HG03196 (cell line): ENCODE measurements around the gene ZDHHC7.
A peak's percentile ranks its signal among the peaks of the same experiment; 100 is the strongest.
"Not testable (repeated sequence)": the region's sequence is repeated elsewhere in the genome, so short reads cannot be mapped to it uniquely, and the experiment has no call there.

Experiments used
- ATAC-seq: cut with Tn5 transposase; IDR thresholded peaks from one replicate; pipeline ENCODE4 v1.9.1; 2021; ENCODE audit not compliant: unreplicated experiment

Gene ZDHHC7, protein sequence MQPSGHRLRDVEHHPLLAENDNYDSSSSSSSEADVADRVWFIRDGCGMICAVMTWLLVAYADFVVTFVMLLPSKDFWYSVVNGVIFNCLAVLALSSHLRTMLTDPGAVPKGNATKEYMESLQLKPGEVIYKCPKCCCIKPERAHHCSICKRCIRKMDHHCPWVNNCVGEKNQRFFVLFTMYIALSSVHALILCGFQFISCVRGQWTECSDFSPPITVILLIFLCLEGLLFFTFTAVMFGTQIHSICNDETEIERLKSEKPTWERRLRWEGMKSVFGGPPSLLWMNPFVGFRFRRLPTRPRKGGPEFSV

DNA sequence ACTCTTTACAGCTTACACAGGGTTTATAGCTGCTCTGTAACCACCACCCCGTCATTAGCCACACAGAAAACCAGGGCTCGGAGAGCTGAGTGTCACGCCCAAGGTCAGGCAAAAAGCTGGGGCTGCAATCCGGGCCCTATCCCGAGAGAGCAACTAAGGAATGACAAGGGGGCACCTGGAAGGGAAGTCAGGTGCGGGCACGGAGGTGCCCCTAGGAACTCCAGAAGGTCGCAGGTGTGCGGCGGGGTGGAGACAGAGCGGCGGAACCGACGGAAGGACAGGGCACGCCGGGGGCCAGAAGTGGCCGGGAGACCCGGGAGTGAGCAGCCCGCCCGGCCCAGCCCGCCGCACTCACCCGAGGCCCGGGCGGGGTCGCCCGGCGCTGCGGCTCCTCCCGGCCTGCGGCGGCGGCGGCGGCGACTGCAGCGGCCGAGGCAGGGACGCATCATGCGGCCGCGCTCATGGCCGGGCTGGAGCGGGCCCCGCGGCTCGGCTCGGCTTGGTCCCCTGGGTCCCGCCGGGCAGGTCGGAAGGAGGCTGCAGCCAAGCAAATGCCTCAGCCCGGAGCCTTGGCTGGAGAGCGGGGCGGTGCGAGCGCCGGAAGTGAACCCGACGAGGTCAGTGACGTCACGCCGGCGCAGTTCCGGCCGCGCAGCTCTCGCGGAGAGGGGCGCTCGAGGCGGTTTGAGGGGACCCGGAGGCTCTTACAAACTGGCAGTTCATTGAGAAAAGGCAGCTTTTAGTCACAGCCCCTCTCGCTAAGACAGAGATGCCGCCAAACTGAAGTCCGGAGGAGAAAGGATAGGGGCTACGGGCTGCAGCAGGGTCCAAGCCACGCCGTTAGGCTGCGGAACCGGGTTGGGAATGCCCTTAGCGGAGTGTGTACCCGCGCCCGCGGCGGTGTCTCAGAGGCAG lies at the start of gene ZDHHC7:
Gene ZDHHC7 (minus strand): TSS at position 605 of the 915 bp plus-strand sequence. CDS start 20,917 bp downstream, outside the sequence.
- peak; percentile 78 for ATAC-seq

DNA sequence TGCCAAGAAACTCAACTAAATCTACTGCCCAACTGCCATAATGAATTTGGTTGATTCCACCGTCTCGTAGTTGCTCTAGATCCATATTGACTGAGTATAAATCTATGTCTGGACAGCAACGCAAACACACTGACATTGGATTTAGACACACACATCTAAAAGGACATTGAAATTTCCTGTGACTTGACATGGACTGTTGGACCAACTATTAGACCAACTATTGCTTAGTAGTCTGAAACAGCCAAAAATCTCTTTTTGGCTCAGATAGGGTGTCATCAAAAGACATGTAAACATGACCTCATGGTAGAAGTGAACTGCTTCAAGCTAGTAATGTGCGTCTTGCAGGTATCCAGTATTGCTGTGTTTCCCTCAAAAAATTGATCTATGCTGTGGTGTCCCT lies 47.6 kb upstream of the ZDHHC7 start:
- ATAC-seq: no peak

DNA sequence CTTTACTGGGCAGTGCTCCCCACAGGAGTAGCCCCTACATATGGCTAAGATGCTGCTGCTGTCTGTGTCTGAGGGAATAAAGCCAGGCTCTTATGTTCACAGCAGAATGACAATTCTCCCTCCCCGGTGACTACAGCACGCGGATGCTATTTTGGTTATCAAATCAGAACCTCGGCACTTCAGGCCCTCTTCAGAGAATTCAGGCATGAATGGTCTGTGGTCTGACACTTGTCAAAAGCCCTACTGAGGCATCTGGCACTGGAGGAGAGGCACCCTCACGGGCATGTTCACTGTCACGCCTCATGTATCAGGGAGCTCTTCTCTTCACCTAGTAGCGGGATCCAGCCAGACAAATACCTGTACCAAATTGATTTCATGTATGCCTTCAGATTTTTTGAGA lies 46.6 kb upstream of the ZDHHC7 start:
- no peak for ATAC-seq

DNA sequence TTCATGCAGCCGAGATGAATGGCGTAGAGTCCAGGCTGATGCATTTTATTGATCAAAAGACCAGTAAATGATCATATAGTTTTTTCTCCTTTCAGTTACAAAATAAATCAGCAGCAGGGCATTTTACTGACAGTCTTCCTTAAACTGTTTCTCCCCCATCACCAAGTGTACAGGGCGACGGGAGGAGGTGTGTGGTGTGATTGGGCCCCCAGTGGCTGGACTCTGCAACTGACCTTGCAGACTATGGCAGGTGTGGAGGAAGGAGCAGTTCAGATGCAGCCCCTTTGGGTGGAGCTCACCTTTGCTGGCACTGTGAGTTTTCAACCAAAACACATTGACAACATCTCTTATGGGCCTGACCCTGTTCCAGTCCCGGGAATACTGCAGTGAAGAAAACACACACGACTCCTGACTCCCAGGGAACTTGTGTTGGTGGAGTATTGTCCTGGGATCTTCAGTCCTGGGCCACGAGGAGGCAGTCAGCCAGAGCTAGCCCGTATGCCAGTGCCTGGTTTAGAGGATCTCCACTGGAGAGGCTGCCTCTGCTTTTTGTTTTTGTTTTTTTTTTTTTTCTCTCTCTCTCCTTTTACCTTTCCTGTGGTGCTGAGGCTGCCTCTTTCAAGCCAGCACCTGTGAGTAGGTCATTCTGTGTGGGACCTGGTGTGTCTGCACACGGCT lies 46.0 kb upstream of the ZDHHC7 start:
- no peak for ATAC-seq

DNA sequence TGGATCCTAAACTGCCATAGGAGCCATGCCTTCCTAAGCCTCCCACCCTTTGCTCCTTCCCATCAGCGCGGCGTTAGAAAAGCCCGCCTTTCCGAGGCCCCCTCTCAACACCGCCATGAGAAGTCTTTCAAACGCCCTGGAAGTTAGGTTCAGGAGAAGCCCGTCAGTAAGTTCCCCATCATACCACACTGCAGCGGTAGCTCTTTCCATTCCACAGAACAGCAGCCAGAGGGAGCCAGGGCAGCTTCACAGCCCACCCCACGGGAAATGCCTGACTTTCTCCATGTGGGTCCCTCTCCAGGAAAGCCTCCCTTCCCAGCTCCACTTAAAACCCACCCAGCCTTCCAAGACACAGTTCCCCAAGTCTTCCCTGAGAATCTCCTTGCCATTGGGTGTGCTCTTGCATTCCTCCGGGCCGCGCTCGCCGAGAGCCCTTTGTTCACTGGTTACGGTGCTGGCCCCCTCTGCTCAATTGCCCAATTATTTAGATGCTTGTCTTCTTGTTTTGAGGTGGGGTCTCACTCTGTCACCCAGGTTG lies 44.9 kb upstream of the ZDHHC7 start:
- ATAC-seq: no peak

DNA sequence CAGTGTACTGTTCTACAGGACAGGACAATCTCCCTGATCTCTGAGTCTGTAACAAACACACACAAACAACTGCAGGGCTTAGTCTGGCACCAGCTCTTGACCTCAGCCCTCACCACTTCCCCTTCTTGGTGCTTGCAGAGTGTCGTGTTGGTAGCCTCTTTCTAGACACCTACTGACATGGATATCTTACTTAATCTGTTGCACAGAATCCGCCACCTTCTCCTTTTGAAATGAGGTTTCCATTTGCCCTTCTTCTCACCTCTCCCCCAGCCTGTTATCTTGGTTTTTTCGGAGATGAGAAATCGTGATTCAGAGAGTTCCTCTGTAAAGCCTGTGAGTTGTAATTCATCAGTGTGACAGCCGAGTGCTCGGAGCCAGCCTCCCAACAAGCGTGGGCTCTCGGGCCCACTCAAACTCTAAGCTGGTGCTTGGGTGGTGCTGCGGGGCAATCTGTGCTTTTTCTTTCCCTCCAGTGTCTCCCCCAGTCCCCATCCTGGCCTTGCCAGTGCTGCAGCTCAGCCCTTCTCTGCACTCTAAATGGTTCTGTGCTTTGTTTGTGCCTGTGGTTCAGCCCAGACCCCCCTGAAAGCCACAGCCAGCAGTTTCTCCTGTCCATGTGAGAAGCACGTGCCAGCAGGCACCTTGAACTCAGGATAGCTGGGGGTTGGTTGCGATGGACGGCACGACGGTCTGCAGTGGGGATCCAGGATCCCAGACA lies 44.3 kb upstream of the ZDHHC7 start:
- peak; percentile 93 for ATAC-seq

DNA sequence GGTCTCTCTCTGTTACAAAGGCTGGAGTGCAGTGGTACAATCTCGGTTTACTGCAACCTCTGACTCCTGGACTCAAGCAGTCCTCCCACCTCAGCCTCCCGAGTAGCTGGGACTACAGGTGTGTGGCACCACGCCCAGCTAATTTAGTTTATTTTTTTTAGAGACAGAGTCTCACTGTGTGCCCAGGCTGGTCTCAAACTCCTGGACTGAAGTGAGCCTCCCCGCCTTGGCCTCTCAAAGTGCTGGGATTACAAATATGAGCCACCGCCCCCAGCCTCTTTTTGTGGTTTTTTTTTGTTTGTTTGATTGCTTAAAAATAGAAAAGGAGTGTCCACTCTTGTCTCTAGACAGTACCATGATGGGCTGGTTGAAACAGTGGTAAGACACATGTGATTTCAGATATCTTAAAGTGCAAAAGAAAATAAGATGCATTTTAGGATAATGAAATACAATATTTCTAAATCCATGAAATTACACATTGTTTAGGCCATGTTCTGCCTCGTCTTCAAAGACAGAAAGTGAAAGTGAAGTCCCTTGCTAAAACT lies 43.7 kb upstream of the ZDHHC7 start:
- no peak for ATAC-seq

DNA sequence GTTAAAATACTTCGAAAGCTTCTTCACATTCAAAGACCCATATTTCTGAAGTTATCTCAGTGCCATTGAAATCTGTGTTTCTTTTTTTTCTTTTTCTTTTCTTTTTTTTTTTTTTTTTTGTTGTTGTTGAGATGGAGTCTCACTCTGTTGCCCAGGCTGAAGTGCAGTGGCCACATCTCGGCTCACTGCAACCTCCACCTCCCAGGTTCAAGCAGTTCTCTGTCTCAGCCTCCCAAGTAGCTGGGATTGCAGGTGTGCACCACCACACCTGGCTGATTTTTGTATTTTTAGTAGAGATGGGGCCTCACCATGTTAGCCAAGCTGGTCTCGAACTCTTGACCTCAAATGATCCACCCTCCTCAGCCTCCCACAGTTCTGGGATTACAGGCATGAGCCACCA lies 43.0 kb upstream of the ZDHHC7 start:
- ATAC-seq: not testable (repeated sequence)

DNA sequence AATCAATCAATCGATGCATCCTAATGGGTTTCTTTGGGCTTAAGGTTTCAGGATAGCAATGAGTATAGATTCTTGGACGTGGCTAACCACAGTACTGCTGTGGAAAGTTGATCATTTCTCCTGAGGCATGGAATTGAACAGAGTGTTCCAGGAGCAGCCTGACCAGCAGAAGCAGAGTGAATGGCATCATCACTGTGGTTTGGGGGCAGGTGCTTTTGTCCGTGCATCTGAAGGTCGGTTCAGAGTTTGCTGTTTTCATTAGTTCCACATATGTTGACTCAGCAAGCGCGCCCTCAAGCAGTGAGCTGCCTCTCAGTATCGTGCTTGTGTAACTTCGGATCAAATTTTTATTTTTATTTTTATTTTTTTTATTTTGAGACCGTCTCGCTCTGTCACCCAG lies 41.2 kb upstream of the ZDHHC7 start:
- ATAC-seq: no peak

DNA sequence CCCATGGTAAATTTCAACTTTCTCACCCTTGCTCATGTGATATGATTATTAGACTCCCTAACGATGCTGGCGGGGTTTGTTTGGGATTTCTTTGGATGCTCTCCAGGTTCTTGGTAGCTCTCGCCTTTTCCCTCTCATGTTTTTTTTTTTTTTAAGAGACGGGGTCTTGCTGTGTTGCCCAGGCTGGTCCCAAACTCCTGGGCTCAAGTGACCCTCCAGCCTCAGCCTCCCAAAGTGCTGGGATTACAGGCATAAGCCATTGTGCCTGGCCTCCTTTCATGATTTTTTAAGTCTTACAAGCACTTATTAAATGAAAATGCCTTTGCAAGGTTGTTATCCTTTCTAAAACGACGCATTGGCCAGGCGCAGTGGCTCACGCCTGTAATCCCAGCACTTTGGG lies 40.3 kb upstream of the ZDHHC7 start:
- no peak for ATAC-seq

DNA sequence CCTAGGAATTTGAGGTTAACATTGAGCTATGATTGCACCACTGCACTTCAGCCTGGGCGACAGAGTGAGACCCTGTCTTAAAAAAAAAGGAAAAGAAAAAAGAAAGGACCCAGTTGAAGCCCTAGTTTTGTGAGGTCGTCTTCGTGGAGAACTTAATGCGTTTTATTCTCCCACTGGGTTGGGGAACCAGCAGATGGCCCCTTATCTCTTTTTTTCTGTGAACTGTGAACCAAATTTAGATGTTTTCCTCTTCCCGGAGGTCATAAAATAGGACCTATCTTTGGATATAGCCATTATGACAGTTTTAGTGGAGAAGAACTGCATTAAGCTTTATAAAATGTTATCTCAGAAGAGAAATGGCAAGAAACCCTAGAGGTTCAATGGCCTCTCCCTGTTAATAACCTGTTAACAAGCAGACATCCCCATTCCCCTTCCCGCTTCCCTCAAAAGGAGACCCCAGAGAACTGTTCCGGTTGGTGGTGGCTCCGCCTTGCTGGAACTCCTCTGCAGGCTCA lies 39.8 kb upstream of the ZDHHC7 start:
- ATAC-seq: no peak

DNA sequence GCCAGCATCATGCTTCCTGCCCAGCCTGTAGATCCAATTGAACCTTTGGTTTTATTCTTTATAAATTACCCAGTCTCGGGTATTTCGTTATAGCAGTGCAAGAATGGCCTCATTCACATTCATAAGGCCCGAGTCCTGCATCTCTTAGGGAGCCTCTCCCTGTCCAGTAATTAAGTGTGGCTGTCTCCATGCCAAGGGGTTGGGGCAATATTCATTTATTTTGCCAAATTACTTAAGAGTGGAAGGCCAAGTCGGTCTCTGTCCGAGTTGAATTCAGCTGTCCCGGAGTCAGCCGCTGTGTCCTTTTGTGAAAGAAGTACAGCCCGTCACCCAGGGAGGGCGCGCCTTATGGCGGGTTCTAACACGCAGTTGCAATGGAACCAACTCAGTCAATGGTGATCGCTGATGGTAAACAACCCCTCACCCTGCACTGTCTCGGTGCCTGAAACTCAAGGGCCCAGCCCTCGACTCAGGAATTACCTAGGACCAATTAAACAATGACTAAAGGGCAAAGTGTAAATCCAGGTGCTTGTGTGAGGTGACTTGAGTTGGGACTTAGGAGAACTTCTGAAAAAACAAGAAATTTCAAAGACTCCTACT lies 38.5 kb upstream of the ZDHHC7 start:
- ATAC-seq: no peak

DNA sequence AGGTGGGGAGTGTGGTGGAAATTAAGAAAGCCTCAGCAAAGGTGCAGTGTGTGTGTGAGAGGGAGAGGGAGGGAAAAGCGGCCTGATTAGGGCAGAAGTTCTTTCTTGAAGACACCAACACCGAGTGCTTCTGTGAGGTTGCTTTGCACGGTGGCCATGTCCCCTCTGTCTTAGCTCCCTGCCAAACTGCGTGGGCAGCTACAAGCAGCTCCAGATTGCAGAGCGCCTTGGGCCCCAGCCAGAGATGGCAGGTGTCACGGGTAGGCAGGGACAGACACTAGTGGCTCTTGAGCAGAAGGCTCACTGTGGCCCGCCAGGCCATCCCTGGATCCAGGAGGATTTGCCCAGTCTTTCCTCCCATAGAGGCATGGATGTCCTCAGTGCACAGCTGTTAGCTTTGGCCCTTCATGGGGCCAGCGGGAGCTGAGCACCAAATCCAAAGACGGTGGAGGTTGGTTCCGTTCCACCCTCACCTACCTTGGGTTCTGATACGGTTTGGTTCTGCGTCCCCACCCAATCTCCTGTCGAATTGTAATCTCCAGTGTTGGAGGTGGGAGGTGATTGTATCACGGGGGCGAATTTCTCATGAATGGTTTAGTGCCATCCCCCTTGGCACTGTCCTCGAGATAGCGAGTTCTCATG lies 37.7 kb upstream of the ZDHHC7 start:
- no peak for ATAC-seq

DNA sequence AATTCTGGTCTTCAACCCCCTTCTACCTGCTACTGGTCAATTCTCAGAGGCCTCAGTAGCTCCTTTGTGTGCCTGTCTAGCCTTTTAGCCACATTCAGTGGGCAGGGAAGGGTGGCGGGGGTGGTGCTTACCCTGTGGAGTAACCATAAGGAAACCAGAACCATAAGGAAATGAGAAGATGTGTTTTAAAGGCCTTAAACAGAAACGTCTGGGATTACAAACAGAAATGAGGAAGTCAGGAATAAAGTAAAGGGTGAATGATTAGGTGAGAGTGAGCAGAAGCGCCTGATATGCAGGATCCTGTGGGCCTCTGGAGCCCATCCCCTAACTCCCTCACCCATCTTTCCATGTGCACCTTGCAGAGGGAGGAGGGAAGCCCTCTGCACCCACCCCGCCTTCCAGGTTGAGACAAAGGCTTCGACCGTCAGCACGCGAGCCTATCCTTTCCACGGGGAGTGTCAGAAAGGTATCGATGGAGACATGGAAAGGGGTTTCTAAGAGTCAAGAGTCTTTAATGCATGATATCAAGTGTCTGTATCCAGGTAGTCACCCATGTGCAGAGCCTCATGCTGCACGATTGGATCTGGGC lies 36.6 kb upstream of the ZDHHC7 start:
- ATAC-seq: no peak

DNA sequence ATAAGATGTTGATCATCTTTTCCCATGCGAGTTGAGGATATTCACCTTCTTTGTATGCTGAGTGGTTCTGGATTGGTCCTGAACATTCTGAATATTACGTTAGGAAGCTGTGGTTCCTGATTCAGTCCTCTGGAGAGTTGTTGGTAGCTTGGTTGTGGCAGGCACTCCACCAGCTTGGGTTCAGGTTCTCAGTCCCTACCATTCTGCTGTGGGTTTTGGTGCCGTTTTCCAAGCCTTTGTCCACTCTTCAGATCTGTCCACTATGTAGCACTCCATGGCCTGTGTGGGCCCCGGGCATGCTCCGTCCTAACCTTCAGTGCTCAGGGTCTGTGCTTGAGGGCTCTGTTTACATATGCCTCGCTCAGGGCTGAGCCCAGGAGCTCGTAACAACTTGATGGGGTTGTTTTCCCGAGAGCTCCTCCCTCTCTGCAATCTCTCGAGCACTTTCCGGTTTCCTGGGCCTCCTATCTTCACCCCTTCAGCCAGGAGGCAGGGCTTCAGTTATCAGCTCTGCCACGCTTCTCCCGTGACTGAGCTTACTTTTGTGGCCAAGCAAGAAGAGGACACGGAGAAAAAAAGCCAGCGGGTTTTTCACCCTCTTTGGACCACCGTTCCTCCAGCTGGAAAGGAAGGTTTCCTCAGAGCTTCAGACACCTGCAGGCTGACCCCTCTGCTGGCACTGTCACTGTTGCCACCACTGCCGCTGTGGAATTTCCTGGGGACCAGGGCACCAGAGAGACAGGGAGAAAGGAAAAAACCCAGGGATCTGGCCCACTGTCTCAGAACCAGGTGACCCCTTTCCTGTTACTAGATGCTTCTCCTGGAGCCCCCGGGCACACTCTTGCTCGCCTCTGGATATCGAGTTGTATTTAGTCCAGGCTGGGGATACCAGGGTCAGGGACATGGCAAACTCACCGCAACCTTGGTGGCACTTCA lies 35.9 kb upstream of the ZDHHC7 start:
- no peak for ATAC-seq

DNA sequence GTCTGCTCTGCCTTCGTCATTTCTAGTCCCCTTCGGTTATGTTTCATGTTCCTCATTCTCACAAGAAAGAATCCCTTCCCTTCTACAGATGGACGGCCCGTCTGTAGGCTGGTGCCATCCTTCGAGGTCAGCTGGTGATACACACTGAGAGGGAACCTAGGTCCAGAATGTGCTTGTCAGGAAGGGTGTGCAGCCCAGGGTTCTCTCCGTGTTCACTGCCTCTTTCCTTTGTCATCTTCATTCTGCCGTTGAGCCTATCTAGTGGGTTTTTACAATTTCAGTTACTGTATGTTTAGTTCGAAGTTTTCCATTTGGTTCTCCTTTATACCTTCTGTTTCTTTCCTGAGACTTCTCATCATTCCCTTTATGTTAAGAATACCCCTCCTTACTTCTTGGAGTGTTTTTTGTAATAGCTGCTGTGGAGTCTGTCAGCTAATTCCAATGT lies 35.2 kb upstream of the ZDHHC7 start:
- ATAC-seq: no peak

DNA sequence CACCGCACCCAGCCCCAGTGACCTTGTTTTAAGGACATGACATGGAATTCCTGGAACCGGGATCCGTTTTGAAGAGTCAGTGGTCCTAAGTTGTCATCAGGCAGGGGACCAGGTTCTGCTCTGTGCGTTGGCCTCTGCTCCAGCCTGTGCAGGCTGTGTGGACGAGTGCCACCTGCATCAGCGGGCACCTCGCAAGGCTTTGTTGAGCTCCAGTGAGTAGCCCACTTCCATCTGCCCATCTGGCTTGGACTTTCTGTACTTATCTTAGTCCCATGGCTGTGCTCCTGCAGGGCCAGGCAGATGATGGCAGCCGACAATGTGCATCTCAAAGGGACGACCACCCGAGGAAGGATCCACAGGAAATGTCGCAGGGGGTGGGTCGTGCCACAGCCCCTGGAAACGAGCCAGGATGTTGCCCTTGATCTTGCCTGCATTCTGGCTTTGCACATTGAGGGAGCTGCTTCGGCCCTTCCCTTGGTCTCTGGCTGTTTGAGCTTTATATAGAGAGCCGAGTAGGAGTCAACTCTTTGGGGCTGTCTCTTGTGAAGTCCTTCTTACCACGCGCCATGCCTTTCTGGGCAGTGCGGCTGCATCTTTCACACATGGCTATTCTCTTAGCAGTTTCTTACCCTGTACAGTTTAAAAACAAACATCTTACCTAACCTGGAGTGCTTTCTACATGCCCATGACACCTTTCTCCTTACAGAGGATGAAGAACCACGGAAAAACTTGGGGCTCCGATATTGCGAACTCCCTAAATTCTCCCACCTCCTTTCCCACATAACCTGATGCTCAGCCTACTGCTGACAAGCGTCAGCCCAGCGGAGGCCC lies 34.5 kb upstream of the ZDHHC7 start:
- ATAC-seq: no peak
